HCT116 (cell line): ENCODE measurements around the gene SLC25A17. TPM values are rescaled to one million over a fixed set of nuclear protein-coding genes. Genes with fewer than 3 reads are reported as not detected.
A peak's percentile ranks its signal among the peaks of the same experiment; 100 is the strongest.

ENCODE experiments used
- ATAC-seq: fragments of 200-7000 bp; cut with Tn5 transposase; 2 replicates; pipeline ENCODE4 v1.9.1; 2020; ENCODE audit warnings: mild to moderate bottlenecking, moderate library complexity
- BruUV-seq: library from RNA; stranded (reverse); fragments of 400-500 nt; replicated peaks from 2 replicates; lab custom pipeline; 2021; lab: Mats Ljungman, UMichigan
- CTCF ChIA-PET: fragments of 300-600 bp; sonication (Branson Sonifier 250); formaldehyde crosslinking; loops from one replicate; lab custom pipeline; 2021; ENCODE audit warnings: antibody characterized with exemption; lab: Charles Lee
- POLR2A ChIA-PET: fragments of 300-600, 350-600 bp; sonication (Branson Sonifier 250); formaldehyde crosslinking; loops from one replicate; lab custom pipeline; 2021; ENCODE audit warnings: antibody characterized with exemption; lab: Charles Lee
- RAD21 ChIA-PET, 2 experiments: fragments of 300-600 bp; sonication (Branson Sonifier 250); formaldehyde crosslinking; loops; one replicate each; lab custom pipeline; 2023; ENCODE audit warnings: low total read pairs in 2 of 2; ENCODE audit not compliant: uncharacterized antibody in 2 of 2, unreplicated experiment in 2 of 2, low non-redundant PET in 1 of 2; lab: Charles Lee
- DNase-seq: peaks from one replicate; pipeline ENCODE4 v3.0.0-alpha.2; 2010; ENCODE audit warnings: low read depth, low spot score
- H2AFZ ChIP-seq: fragments of 200-600 bp; shearing (Covaris generic), sonication (generic); 2 replicates; pipeline ENCODE4 v1.6.1; 2017; ENCODE audit warnings: low read depth, mixed run types, mixed read lengths, antibody characterized with exemption, low read length; ENCODE audit not compliant: poor library complexity, severe bottlenecking
- H3K27ac ChIP-seq: 2 replicates; pipeline ENCODE4 v1.5.1; 2012; ENCODE audit warnings: low read depth, low read length
- H3K27me3 ChIP-seq: fragments of 200-600 bp; sonication (generic); 2 replicates; pipeline ENCODE4 v1.6.1; 2016; ENCODE audit warnings: mixed run types, low read length, mixed read lengths; ENCODE audit not compliant: insufficient read depth
- H3K36me3 ChIP-seq, 2 experiments: fragments of 200-500 bp in 1 of 2; fragments of 200-600 bp in 1 of 2; sonication (Bioruptor generic) in 1 of 2; sonication (generic) in 1 of 2; 2 replicates each; pipeline versions ENCODE4 v1.5.1 to v1.6.1; 2014 to 2016; ENCODE audit warnings: low read length in 2 of 2, inconsistent platforms in 1 of 2, mixed read lengths in 1 of 2, mixed run types in 1 of 2; ENCODE audit not compliant: insufficient read depth in 2 of 2, control insufficient read depth in 1 of 2
- H3K4me1 ChIP-seq, 2 experiments: fragments of 200-600 bp in 1 of 2; sonication (generic) in 1 of 2; 2 replicates each; pipeline versions ENCODE4 v1.5.1 to v1.6.1; 2012 to 2017; ENCODE audit warnings: low read length in 2 of 2, inconsistent platforms in 1 of 2, mild to moderate bottlenecking in 1 of 2, mixed read lengths in 1 of 2, mixed run types in 1 of 2, moderate library complexity in 1 of 2; ENCODE audit not compliant: insufficient read depth in 2 of 2, control insufficient read depth in 1 of 2
- H3K4me2 ChIP-seq: fragments of 200-600 bp; sonication (generic); 2 replicates; pipeline ENCODE4 v1.6.1; 2017; ENCODE audit warnings: mixed run types, low read length, mixed read lengths
- H3K4me3 ChIP-seq, 2 experiments: fragments of 200-600 bp in 1 of 2; sonication (generic) in 1 of 2; replicated peaks in 1 of 2; 2 replicates each; pipeline ENCODE4 v1.5.1; 2011 to 2016; ENCODE audit warnings: low read length in 2 of 2, control low read depth in 1 of 2, low read depth in 1 of 2, mild to moderate bottlenecking in 1 of 2, mixed read lengths in 1 of 2, mixed run types in 1 of 2
- H3K79me2 ChIP-seq: fragments of 200-600 bp; sonication (generic); 2 replicates; pipeline ENCODE4 v1.6.1; 2017; ENCODE audit warnings: mild to moderate bottlenecking, mixed run types, low read length, moderate library complexity, mixed read lengths; ENCODE audit not compliant: insufficient read depth
- H3K9ac ChIP-seq: fragments of 200-600 bp; sonication (generic); 2 replicates; pipeline ENCODE4 v1.6.1; 2016; ENCODE audit warnings: low read length, mixed read lengths
- H3K9me2 ChIP-seq: fragments of 200-600 bp; sonication (generic), shearing (Covaris generic); 2 replicates; pipeline ENCODE4 v1.6.1; 2017; ENCODE audit warnings: mixed run types, mild to moderate bottlenecking, moderate library complexity; ENCODE audit not compliant: insufficient read depth
- H3K9me3 ChIP-seq, 2 experiments: fragments of 200-500 bp in 1 of 2; fragments of 200-600 bp in 1 of 2; sonication (Bioruptor generic) in 1 of 2; sonication (generic) in 1 of 2; 2 replicates each; pipeline ENCODE4 v1.6.1; 2014 to 2017; ENCODE audit warnings: low read length in 2 of 2, mixed read lengths in 2 of 2, inconsistent platforms in 1 of 2, low read depth in 1 of 2, mild to moderate bottlenecking in 1 of 2, mixed run types in 1 of 2, moderate library complexity in 1 of 2; ENCODE audit not compliant: control insufficient read depth in 1 of 2, insufficient read depth in 1 of 2
- H4K20me1 ChIP-seq: fragments of 200-600 bp; sonication (generic), shearing (Covaris generic); 2 replicates; pipeline ENCODE4 v1.6.1; 2017; ENCODE audit warnings: mixed run types, mild to moderate bottlenecking, moderate library complexity; ENCODE audit not compliant: insufficient read depth
- ATF3 ChIP-seq: IDR thresholded peaks from 2 replicates; pipeline ENCODE4 v1.6.1; 2012
- CBX3 ChIP-seq: IDR thresholded peaks from 2 replicates; pipeline ENCODE4 v1.6.1; 2012; ENCODE audit warnings: low read depth
- CEBPB ChIP-seq: IDR thresholded peaks from 2 replicates; pipeline ENCODE4 v1.6.1; 2012; ENCODE audit warnings: low read depth
- EGR1 ChIP-seq: IDR thresholded peaks from 2 replicates; pipeline ENCODE4 v1.6.1; 2012; ENCODE audit warnings: low read depth
- ELF1 ChIP-seq: IDR thresholded peaks from 2 replicates; pipeline ENCODE4 v1.6.1; 2012; ENCODE audit warnings: low read depth, borderline replicate concordance
- EZH2 ChIP-seq: fragments of 200-600 bp; sonication (generic); IDR thresholded peaks from 2 replicates; pipeline ENCODE4 v1.6.1; 2017; ENCODE audit warnings: antibody characterized with exemption, mixed run types
- EZH2phosphoT487 ChIP-seq: fragments of 200-600 bp; IDR thresholded peaks from 2 replicates; pipeline ENCODE4 v1.6.1; 2018; ENCODE audit warnings: antibody characterized with exemption, borderline replicate concordance
- FOSL1 ChIP-seq: IDR thresholded peaks from 2 replicates; pipeline ENCODE4 v1.6.1; 2012; ENCODE audit warnings: low read depth
- JUND ChIP-seq: IDR thresholded peaks from 2 replicates; pipeline ENCODE4 v1.6.1; 2012
- MAX ChIP-seq: IDR thresholded peaks from 2 replicates; pipeline ENCODE4 v1.6.1; 2012
- POLR2A ChIP-seq: IDR thresholded peaks from 2 replicates; pipeline ENCODE4 v1.7.0; 2011; ENCODE audit warnings: borderline replicate concordance; ENCODE audit not compliant: insufficient read depth, insufficient read length; ENCODE audit errors: extremely low read depth
- POLR2AphosphoS5 ChIP-seq: IDR thresholded peaks from 2 replicates; pipeline ENCODE4 v1.6.1; 2011; ENCODE audit warnings: mild to moderate bottlenecking, low read depth, low read length, moderate library complexity
- REST ChIP-seq: IDR thresholded peaks from 2 replicates; pipeline ENCODE4 v1.6.1; 2012; ENCODE audit warnings: low read depth
- SRF ChIP-seq: IDR thresholded peaks from 2 replicates; pipeline ENCODE4 v1.6.1; 2012; ENCODE audit warnings: low read depth
- ZBTB33 ChIP-seq: IDR thresholded peaks from 2 replicates; pipeline ENCODE4 v1.6.1; 2011; ENCODE audit warnings: mild to moderate bottlenecking, low read length, moderate library complexity; ENCODE audit not compliant: insufficient replicate concordance; ENCODE audit errors: extremely low read depth
- ZFX ChIP-seq: fragments of 450-650 bp; IDR thresholded peaks from 2 replicates; pipeline ENCODE4 v1.6.1; 2017
- ZNF274 ChIP-seq: fragments of 200-500 bp; sonication (Bioruptor generic); IDR thresholded peaks from 2 replicates; pipeline ENCODE4 v1.6.1; 2014; ENCODE audit warnings: mild to moderate bottlenecking, low read depth, low read length, inconsistent platforms
- intact Hi-C: fragments of 100-400 bp; cut with micrococcal nuclease; formaldehyde crosslinking; loops from 2 replicates; pipeline ENCODE4 v1.10.0; 2022
- total RNA-seq: library from RNA; stranded (reverse); gene quantifications from one replicate; pipeline ENCODE4 v1.2.1, GENCODE V29; 2021; ENCODE audit not compliant: unreplicated experiment

Gene SLC25A17
- total RNA-seq, 1 experiment from 2014 or later = 16.6 TPM

GRCh38 chr22:40747361-40747760 is 71.8 kb downstream of the SLC25A17 start (continued):
- TF ChIP-seq ZBTB33 = no peak

GRCh38 chr22:40746428-40747220 is 72.5 kb downstream of the SLC25A17 start:
- CTCF ChIA-PET = interaction anchor here (1.6 kb wide), 1 partner anchor 13 kb away, joined by 6 read pairs; no protein-coding TSS in a partner anchor
- no peak overlapping the region for H3K27ac ChIP-seq
- no peak overlapping the region for H2AFZ ChIP-seq
- peaks cover 0 to 4% of the 10 kb centered on the region in 2 experiments; a peak in 1 of 4 replicates for H3K4me1 ChIP-seq
- no peak for DNase-seq
- H3K36me3 ChIP-seq = no peaks in the 10 kb centered on the region
- intact Hi-C loops = no loop called here
- H3K79me2 ChIP-seq = no peaks in the 10 kb centered on the region
- peak; percentile 52; the same call in 1 of the 2 replicates for ATAC-seq
- 0 out of 4 replicates have a peak overlapping the region, but pooled peaks of 1 of the 2 experiments have one; percentile 13 for H3K4me3 ChIP-seq
- no peaks in the 10 kb centered on the region for H4K20me1 ChIP-seq
- POLR2A ChIA-PET = no interaction called here
- peak overlapping the region; percentile 45 for H3K4me2 ChIP-seq
- no peak overlapping the region for H3K9ac ChIP-seq
- no TSS peak for BruUV-seq
- peaks cover 0 to 5% of the 10 kb centered on the region in 2 experiments; a peak in 1 of 4 replicates for H3K9me3 ChIP-seq
- no peaks in the 10 kb centered on the region for H3K9me2 ChIP-seq
- no peaks in the 10 kb centered on the region for H3K27me3 ChIP-seq
- RAD21 ChIA-PET = no interaction called here
- TF ChIP-seq ZNF274 (no peak), REST (no peak), CEBPB (no peak), ATF3 (no peak), EGR1 (no peak), SRF (no peak), EZH2phosphoT487 (no peak), CBX3 (no peak), POLR2AphosphoS5 (no peak), MAX (no peak), JUND (no peak), ZBTB33 (no peak), ELF1 (no peak), EZH2 (no peak), ZFX (no peak), FOSL1 (no peak), POLR2A (no peak)
